DND-41 (cell line): ENCODE results near the gene NDUFS7.

Experiments used
- ATAC-seq: fragments of 200-7000 bp; cut with Tn5 transposase; 3 replicates; pipeline ENCODE4 v1.9.1; 2021; ENCODE audit warnings: low read depth; ENCODE audit not compliant: insufficient read depth
- DNase-seq: peaks from one replicate; pipeline ENCODE4 v3.0.0-alpha.2; 2020
- H2AFZ ChIP-seq: 2 replicates; pipeline ENCODE4 v1.6.0; 2012; ENCODE audit warnings: low read depth, low read length
- H3K27ac ChIP-seq: 2 replicates; pipeline ENCODE4 v1.5.1; 2012; ENCODE audit warnings: low read length, inconsistent platforms
- H3K27me3 ChIP-seq: fragments of 200-600 bp; sonication (generic); 2 replicates; pipeline ENCODE4 v1.6.0; 2012; ENCODE audit warnings: low read length, mild to moderate bottlenecking, inconsistent platforms; ENCODE audit not compliant: insufficient read depth, poor library complexity
- H3K36me3 ChIP-seq: 2 replicates; pipeline ENCODE4 v1.5.1; 2012; ENCODE audit warnings: low read length, inconsistent platforms; ENCODE audit not compliant: insufficient read depth
- H3K4me1 ChIP-seq: 2 replicates; pipeline ENCODE4 v1.5.1; 2012; ENCODE audit warnings: mild to moderate bottlenecking, low read length; ENCODE audit not compliant: insufficient read depth
- H3K4me2 ChIP-seq: 2 replicates; pipeline ENCODE4 v1.6.0; 2012; ENCODE audit warnings: mild to moderate bottlenecking, moderate library complexity, low read length, inconsistent platforms; ENCODE audit not compliant: insufficient read depth
- H3K4me3 ChIP-seq, 2 experiments: fragments of 200-600 bp in 1 of 2; shearing (Covaris generic) in 1 of 2; 2 replicates each; pipeline ENCODE4 v1.5.1; 2012 to 2016; ENCODE audit warnings: inconsistent platforms in 2 of 2, low read length in 2 of 2, mild to moderate bottlenecking in 2 of 2, low read depth in 1 of 2, moderate library complexity in 1 of 2
- H3K79me2 ChIP-seq: 2 replicates; pipeline ENCODE4 v1.6.0; 2012; ENCODE audit warnings: low read length, inconsistent platforms; ENCODE audit not compliant: insufficient read depth
- H3K9ac ChIP-seq: 2 replicates; pipeline ENCODE4 v1.6.0; 2012; ENCODE audit warnings: low read depth, mild to moderate bottlenecking, inconsistent platforms, low read length, moderate library complexity
- H3K9me3 ChIP-seq: 2 replicates; pipeline ENCODE4 v1.5.1; 2012; ENCODE audit warnings: low read length, moderate library complexity, mild to moderate bottlenecking, inconsistent platforms; ENCODE audit not compliant: insufficient read depth, severe bottlenecking
- H4K20me1 ChIP-seq: 2 replicates; pipeline ENCODE4 v1.6.0; 2012; ENCODE audit warnings: low read length; ENCODE audit not compliant: insufficient read depth
- CTCF ChIP-seq: IDR thresholded peaks from 2 replicates; pipeline ENCODE4 v1.5.1; 2012; ENCODE audit warnings: borderline replicate concordance, low read length, moderate library complexity, mild to moderate bottlenecking; ENCODE audit not compliant: poor library complexity, severe bottlenecking; ENCODE audit errors: extremely low read depth
- EZH2 ChIP-seq: IDR thresholded peaks from 3 replicates; pipeline ENCODE4 v1.6.1; 2012; ENCODE audit warnings: borderline replicate concordance, low read depth, mild to moderate bottlenecking, moderate library complexity, low read length, inconsistent platforms; ENCODE audit not compliant: severe bottlenecking

NDUFS7 gene

GRCh38 chr19:1383312-1384084 lies at the start of gene NDUFS7:
TSS of gene NDUFS7 (plus strand) at chr19:1383907. CDS start at chr19:1383927, 20 bp downstream.
- no peaks in the 10 kb centered on the region for H3K27me3 ChIP-seq
- peak within 1 kb of the TSS; percentile 97 to 98 for H3K4me3 ChIP-seq
- H3K79me2 ChIP-seq, result peaks cover 41% of the 10 kb centered on the region
- peak; percentile 44 for TF ChIP-seq CTCF
- TF ChIP-seq EZH2, result no peak
- H3K27ac ChIP-seq, result peak within 1 kb of the TSS; percentile 96
- peaks cover 20% of the 10 kb centered on the region for H3K36me3 ChIP-seq
- no peaks in the 10 kb centered on the region for H3K9me3 ChIP-seq
- peaks cover 10% of the 10 kb centered on the region; the same call in 1 of the 2 replicates for H4K20me1 ChIP-seq
- peak within 1 kb of the TSS; percentile 93 for H3K9ac ChIP-seq
- ATAC-seq (peak; percentile 84), DNase-seq (peak; percentile 89)
- H3K4me1 ChIP-seq, result peaks cover 25% of the 10 kb centered on the region
- peak within 1 kb of the TSS; percentile 79 for H3K4me2 ChIP-seq
- peak within 1 kb of the TSS; percentile 90 for H2AFZ ChIP-seq

- DNase-seq, result no peak
- Histone ChIP-seq H3K9me3 (no peaks in the 10 kb centered on the region), H3K27ac (no peak overlapping the region), H3K9ac (no peak overlapping the region), H3K36me3 (no peaks in the 10 kb centered on the region), H3K27me3 (no peaks in the 10 kb centered on the region), H3K4me2 (no peak overlapping the region), H2AFZ (no peak overlapping the region), H3K79me2 (no peaks in the 10 kb centered on the region), H3K4me1 (no peaks in the 10 kb centered on the region), H3K4me3 (no peak overlapping the region), H4K20me1 (no peaks in the 10 kb centered on the region)
- ATAC-seq, result no peak
- no peak for TF ChIP-seq CTCF
Measured at GRCh38 chr19:1336079-1336684, 47.5 kb upstream of the NDUFS7 start.

GRCh38 chr19:1340681-1341469 lies 42.8 kb upstream of the NDUFS7 start:
- Histone ChIP-seq H3K27ac (no peak overlapping the region), H3K4me3 (no peak overlapping the region), H4K20me1 (no peaks in the 10 kb centered on the region), H3K4me2 (no peak overlapping the region), H3K9me3 (no peaks in the 10 kb centered on the region), H3K9ac (no peak overlapping the region), H2AFZ (no peak overlapping the region), H3K4me1 (no peaks in the 10 kb centered on the region), H3K27me3 (no peaks in the 10 kb centered on the region), H3K36me3 (no peaks in the 10 kb centered on the region), H3K79me2 (no peaks in the 10 kb centered on the region)
- TF ChIP-seq EZH2, result no peak
- no peak for TF ChIP-seq CTCF
- ATAC-seq (no peak), DNase-seq (no peak)
